22Rv1 (cell line): ENCODE data around the gene GUCY2C.
"Not testable (repeated sequence)": the region's sequence is repeated elsewhere in the genome, so short reads cannot be mapped to it uniquely, and the experiment has no call there.

Experiments
- H3K27ac ChIP-seq: fragments of 450-650 bp; 2 replicates; pipeline ENCODE4 v1.5.1; 2017
- CTCF ChIP-seq: fragments of 450-650 bp; IDR thresholded peaks from 2 replicates; pipeline ENCODE4 v1.5.1; 2017; ENCODE audit warnings: mild to moderate bottlenecking
- ZFX ChIP-seq: fragments of 450-650 bp; IDR thresholded peaks from 2 replicates; pipeline ENCODE4 v1.6.1; 2017; ENCODE audit warnings: antibody characterized with exemption, borderline replicate concordance

GUCY2C gene

GRCh38 chr12:14696265-14696741 is at the start of gene GUCY2C:
Gene GUCY2C (minus strand): TSS chr12:14696599. CDS start chr12:14696448, 151 bp downstream.
- TF ChIP-seq CTCF (no peak), ZFX (no peak)
- H3K27ac ChIP-seq = no peak within 1 kb of the TSS

- no peak overlapping the region for H3K27ac ChIP-seq
- no peak for TF ChIP-seq CTCF
- TF ChIP-seq ZFX = no peak
Observed at GRCh38 chr12:14743061-14743460, 46.7 kb upstream of the GUCY2C start.

GRCh38 chr12:14741942-14742341 is 45.5 kb upstream of the GUCY2C start:
- TF ChIP-seq CTCF (no peak), ZFX (no peak)
- H3K27ac ChIP-seq = no peak overlapping the region

DNA sequence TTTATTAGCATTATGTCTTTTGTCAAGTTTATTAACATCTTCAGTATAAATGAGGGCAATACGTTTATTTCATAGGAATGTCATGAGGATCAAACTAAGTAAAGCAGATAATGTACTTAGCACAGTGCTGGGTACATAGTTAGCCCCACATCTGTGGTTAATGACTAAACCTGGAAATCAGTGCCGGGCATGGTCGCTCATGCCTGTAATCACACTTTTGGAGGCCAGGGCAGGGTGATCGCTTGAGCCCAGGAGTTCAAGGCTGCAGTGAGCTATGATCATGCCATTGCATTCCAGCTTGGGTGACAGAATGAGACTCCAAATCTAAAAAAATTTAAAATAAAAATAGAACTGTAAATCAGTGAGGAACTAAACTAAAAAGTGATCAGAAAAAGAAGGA is 44.8 kb upstream of the GUCY2C start:
- no peak for TF ChIP-seq ZFX
- no peak for TF ChIP-seq CTCF

DNA sequence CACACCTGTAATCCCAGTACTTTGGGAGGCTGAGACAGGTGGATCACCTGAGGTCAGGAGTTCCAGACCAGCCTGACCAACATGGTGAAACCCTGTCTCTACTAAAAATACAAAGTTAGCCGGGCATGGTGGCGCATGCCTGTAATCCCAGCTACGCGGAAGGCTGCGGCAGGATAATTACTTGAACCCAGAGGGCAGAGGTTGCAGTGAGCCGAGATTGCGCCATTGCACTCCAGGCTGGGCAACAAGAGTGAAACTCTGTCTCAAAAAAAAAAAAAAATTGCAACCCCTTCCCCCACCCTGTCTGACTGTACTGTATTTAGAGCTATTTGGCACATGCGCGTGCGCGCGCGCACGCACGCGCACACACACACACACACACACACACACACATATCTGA is 40.0 kb upstream of the GUCY2C start:
- H3K27ac ChIP-seq = not testable (repeated sequence)

More for the DNA sequence above, 44.8 kb upstream of the GUCY2C start:
- H3K27ac ChIP-seq = no peak overlapping the region

DNA sequence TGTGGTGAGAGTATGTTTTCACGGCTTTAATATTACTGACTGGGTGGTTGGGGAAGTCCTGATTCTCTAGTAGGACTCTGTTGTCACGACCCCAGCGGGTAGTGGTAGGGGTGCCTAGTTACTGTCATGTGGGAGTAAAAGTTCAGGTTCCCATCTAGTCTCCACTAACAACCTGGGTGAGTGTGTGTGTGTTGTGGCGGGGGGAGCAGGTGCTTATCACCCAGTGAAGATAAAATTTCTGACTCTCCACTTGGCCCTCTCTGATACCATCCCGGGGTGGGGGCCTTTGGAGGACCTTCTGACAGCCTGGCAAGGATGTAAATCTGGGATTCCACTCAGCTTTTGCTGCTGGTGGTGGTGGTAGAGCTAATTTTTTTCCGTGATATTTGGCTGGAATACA is 35.4 kb upstream of the GUCY2C start:
- H3K27ac ChIP-seq = no peak overlapping the region
- TF ChIP-seq CTCF (no peak), ZFX (no peak)

DNA sequence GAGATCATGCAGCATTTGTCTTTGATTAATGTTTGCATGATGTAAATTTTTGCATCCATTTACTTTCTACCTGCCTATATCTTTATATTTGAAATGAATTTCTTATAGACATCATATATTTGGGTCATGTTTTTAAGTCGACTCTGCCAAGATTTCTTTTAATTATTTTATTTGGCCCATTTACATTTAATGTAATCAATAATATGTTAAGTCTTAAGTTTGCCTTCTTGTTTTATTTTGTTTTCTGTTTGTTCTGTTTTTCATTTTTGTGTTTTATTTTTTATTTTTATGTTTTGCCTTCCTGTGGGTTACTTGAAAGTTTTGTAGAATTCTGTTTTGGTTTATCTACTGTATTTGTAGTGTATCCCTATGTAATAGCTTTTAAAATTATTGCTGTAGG is 33.2 kb upstream of the GUCY2C start:
- TF ChIP-seq CTCF = no peak
- TF ChIP-seq ZFX = no peak
- no peak overlapping the region for H3K27ac ChIP-seq

GRCh38 chr12:14723763-14724162 is 27.4 kb upstream of the GUCY2C start:
- no peak for TF ChIP-seq ZFX
- TF ChIP-seq CTCF = peak; percentile 82
- H3K27ac ChIP-seq = no peak overlapping the region
